Ishikawa (cell line): ENCODE results near the gene TRIM58.

Experiments
- CEBPB ChIP-seq: IDR thresholded peaks from 2 replicates; pipeline ENCODE4 v1.6.1; 2012
- CREB1 ChIP-seq: IDR thresholded peaks from 2 replicates; pipeline ENCODE4 v1.6.1; 2012; ENCODE audit warnings: low read depth
- EGR1 ChIP-seq: IDR thresholded peaks from 2 replicates; pipeline ENCODE4 v1.6.1; 2012
- EP300 ChIP-seq: IDR thresholded peaks from 2 replicates; pipeline ENCODE4 v1.6.1; 2012; ENCODE audit warnings: borderline replicate concordance
- FOXM1 ChIP-seq: IDR thresholded peaks from 2 replicates; pipeline ENCODE4 v1.6.1; 2012; ENCODE audit warnings: low read depth, borderline replicate concordance
- NFIC ChIP-seq: IDR thresholded peaks from 2 replicates; pipeline ENCODE4 v1.6.1; 2012
- RAD21 ChIP-seq: IDR thresholded peaks from 2 replicates; pipeline ENCODE4 v1.6.1; 2012; ENCODE audit warnings: low read depth
- TAF1 ChIP-seq: IDR thresholded peaks from 2 replicates; pipeline ENCODE4 v1.6.1; 2012; ENCODE audit warnings: low read depth, mild to moderate bottlenecking
- TCF12 ChIP-seq: IDR thresholded peaks from 2 replicates; pipeline ENCODE4 v1.6.1; 2012; ENCODE audit warnings: low read depth
- TEAD4 ChIP-seq: IDR thresholded peaks from 2 replicates; pipeline ENCODE4 v1.6.1; 2012
- USF1 ChIP-seq: IDR thresholded peaks from 2 replicates; pipeline ENCODE4 v1.6.1; 2012
- YY1 ChIP-seq: IDR thresholded peaks from 2 replicates; pipeline ENCODE4 v1.6.1; 2012; ENCODE audit warnings: low read depth
- ZBTB7A ChIP-seq: IDR thresholded peaks from 2 replicates; pipeline ENCODE4 v1.6.1; 2012; ENCODE audit warnings: low read depth
- TF ChIP-seq, protein P1 (sequence below): IDR thresholded peaks from 2 replicates; pipeline ENCODE4 v1.6.1; 2012; ENCODE audit warnings: low read depth, mild to moderate bottlenecking
- TF ChIP-seq, protein P2 (sequence below): IDR thresholded peaks from 2 replicates; pipeline ENCODE4 v1.6.1; 2012

The TRIM58 gene

DNA sequence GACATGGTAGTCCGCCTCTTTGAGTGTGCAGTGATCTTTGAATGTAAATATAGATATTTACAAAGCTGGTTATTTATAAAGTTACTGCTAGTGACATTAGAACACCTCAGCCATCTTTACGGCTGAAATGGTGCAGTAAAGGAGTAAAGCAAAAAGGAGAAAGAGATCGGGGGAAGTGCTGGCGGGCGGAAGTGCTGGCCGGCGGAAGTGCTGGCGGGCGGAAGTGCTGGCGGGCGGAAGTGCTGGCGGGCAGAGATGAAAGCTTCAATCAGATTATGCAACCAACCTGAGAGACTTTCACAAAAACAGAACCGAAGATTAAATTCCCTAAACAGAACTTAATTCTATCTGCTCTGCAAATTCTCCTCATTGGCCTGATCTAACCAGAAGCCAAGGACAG, 31.6 kb upstream of the TRIM58 start:
- TF ChIP-seq, protein P1, sequence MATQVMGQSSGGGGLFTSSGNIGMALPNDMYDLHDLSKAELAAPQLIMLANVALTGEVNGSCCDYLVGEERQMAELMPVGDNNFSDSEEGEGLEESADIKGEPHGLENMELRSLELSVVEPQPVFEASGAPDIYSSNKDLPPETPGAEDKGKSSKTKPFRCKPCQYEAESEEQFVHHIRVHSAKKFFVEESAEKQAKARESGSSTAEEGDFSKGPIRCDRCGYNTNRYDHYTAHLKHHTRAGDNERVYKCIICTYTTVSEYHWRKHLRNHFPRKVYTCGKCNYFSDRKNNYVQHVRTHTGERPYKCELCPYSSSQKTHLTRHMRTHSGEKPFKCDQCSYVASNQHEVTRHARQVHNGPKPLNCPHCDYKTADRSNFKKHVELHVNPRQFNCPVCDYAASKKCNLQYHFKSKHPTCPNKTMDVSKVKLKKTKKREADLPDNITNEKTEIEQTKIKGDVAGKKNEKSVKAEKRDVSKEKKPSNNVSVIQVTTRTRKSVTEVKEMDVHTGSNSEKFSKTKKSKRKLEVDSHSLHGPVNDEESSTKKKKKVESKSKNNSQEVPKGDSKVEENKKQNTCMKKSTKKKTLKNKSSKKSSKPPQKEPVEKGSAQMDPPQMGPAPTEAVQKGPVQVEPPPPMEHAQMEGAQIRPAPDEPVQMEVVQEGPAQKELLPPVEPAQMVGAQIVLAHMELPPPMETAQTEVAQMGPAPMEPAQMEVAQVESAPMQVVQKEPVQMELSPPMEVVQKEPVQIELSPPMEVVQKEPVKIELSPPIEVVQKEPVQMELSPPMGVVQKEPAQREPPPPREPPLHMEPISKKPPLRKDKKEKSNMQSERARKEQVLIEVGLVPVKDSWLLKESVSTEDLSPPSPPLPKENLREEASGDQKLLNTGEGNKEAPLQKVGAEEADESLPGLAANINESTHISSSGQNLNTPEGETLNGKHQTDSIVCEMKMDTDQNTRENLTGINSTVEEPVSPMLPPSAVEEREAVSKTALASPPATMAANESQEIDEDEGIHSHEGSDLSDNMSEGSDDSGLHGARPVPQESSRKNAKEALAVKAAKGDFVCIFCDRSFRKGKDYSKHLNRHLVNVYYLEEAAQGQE, result no peak
- no peak for TF ChIP-seq RAD21
- no peak for TF ChIP-seq CEBPB
- TF ChIP-seq USF1, result no peak
- no peak for TF ChIP-seq TEAD4
- TF ChIP-seq EGR1, result no peak
- TF ChIP-seq YY1, result no peak
- no peak for TF ChIP-seq ZBTB7A
- TF ChIP-seq EP300, result no peak
- TF ChIP-seq NFIC, result no peak
- TF ChIP-seq TCF12, result no peak
- TF ChIP-seq CREB1, result no peak
- no peak for TF ChIP-seq TAF1
- TF ChIP-seq, protein P2, sequence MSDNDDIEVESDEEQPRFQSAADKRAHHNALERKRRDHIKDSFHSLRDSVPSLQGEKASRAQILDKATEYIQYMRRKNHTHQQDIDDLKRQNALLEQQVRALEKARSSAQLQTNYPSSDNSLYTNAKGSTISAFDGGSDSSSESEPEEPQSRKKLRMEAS, result no peak
- TF ChIP-seq FOXM1, result no peak

GRCh38 chr1:247829656-247830055, 27.3 kb upstream of the TRIM58 start:
- TF ChIP-seq EGR1 (no peak), ZBTB7A (no peak), FOXM1 (no peak), TAF1 (no peak), YY1 (no peak), CREB1 (no peak), TEAD4 (no peak), RAD21 (no peak), TCF12 (no peak), EP300 (no peak), USF1 (no peak), NFIC (no peak), CEBPB (no peak)
- TF ChIP-seq, protein P2, result no peak
- TF ChIP-seq, protein P1, result no peak

- TF ChIP-seq, protein P1, result no peak
- TF ChIP-seq ZBTB7A, result no peak
- TF ChIP-seq EP300, result no peak
- TF ChIP-seq USF1, result no peak
- no peak for TF ChIP-seq FOXM1
- no peak for TF ChIP-seq EGR1
- TF ChIP-seq TCF12, result no peak
- TF ChIP-seq TAF1, result no peak
- TF ChIP-seq, protein P2, result no peak
- TF ChIP-seq RAD21, result no peak
- no peak for TF ChIP-seq CEBPB
- no peak for TF ChIP-seq CREB1
- no peak for TF ChIP-seq YY1
- TF ChIP-seq NFIC, result no peak
- no peak for TF ChIP-seq TEAD4
Observed at GRCh38 chr1:247833601-247834000, 23.4 kb upstream of the TRIM58 start.

- TF ChIP-seq, protein P1, result no peak
- TF ChIP-seq NFIC (no peak), EGR1 (no peak), YY1 (no peak), USF1 (no peak), ZBTB7A (no peak), TAF1 (no peak), EP300 (no peak), RAD21 (no peak), TEAD4 (no peak), FOXM1 (no peak), CREB1 (no peak), TCF12 (no peak), CEBPB (no peak)
- TF ChIP-seq, protein P2, result no peak
Observed at GRCh38 chr1:247840818-247841217, 16.2 kb upstream of the TRIM58 start.
